H1 (cell line): ENCODE results near the gene SLC6A19. TPM values are rescaled to one million over a fixed set of nuclear protein-coding genes. Genes with fewer than 3 reads are reported as not detected.
A peak's percentile ranks its signal among the peaks of the same experiment; 100 is the strongest.

Experiments
- CTCF ChIA-PET: fragments of 300-600 bp; sonication (Branson Sonifier 250); formaldehyde crosslinking; loops from one replicate; lab custom pipeline; 2021; ENCODE audit not compliant: partially characterized antibody; lab: Charles Lee
- POLR2A ChIA-PET: fragments of 300-600 bp; sonication (Branson Sonifier 250); formaldehyde crosslinking; loops from one replicate; lab custom pipeline; 2021; ENCODE audit warnings: inconsistent platforms; ENCODE audit not compliant: partially characterized antibody; lab: Charles Lee
- DNase-seq, 2 experiments: peaks; one replicate each; pipeline versions ENCODE4 v3.0.0 to v3.0.0-alpha.2; 2010 to 2022; ENCODE audit warnings: low spot score in 2 of 2, low read depth in 1 of 2, mixed read lengths in 1 of 2
- FAIRE-seq: peaks from 2 replicates; lab custom pipeline; 2011; peaks lifted over from hg19 to GRCh38; lab: Jason Lieb, UNC
- H2AFZ ChIP-seq: 2 replicates; pipeline ENCODE4 v1.8.1; 2012; ENCODE audit warnings: low read length, inconsistent platforms
- H2AK5ac ChIP-seq: 2 replicates; pipeline ENCODE4 v1.6.1; 2013; ENCODE audit warnings: low read depth, low read length
- H2BK120ac ChIP-seq: replicated peaks from 2 replicates; pipeline ENCODE3; 2013; ENCODE audit warnings: low read depth, low read length, inconsistent platforms
- H2BK12ac ChIP-seq: 2 replicates; pipeline ENCODE4 v1.6.1; 2013; ENCODE audit warnings: low read depth, low read length
- H2BK15ac ChIP-seq: 2 replicates; pipeline ENCODE4 v1.6.1; 2013; ENCODE audit warnings: low read length
- H2BK20ac ChIP-seq: 2 replicates; pipeline ENCODE4 v1.6.1; 2013; ENCODE audit warnings: low read length
- H2BK5ac ChIP-seq: 2 replicates; pipeline ENCODE4 v1.6.1; 2013; ENCODE audit warnings: low read depth, low read length
- H3K14ac ChIP-seq: 2 replicates; pipeline ENCODE4 v1.6.1; 2013; ENCODE audit warnings: inconsistent platforms; ENCODE audit not compliant: insufficient read length
- H3K18ac ChIP-seq: 2 replicates; pipeline ENCODE4 v1.6.1; 2013; ENCODE audit warnings: low read length; ENCODE audit errors: extremely low read depth
- H3K23ac ChIP-seq: 2 replicates; pipeline ENCODE4 v1.6.1; 2013; ENCODE audit warnings: inconsistent platforms; ENCODE audit not compliant: insufficient read length
- H3K23me2 ChIP-seq: 2 replicates; pipeline ENCODE4 v1.6.1; 2013; ENCODE audit warnings: low read depth, low read length
- H3K27ac ChIP-seq: 2 replicates; pipeline ENCODE4 v1.6.1; 2011; ENCODE audit warnings: low read depth, low read length, inconsistent platforms
- H3K27me3 ChIP-seq, 4 experiments: replicated peaks in 1 of 4; 1 replicate in 1 of 4; 2 replicates in 3 of 4; pipeline versions ENCODE4 v1.6.1 to v1.8.1; 2011 to 2013; ENCODE audit warnings: low read length in 3 of 4, mild to moderate bottlenecking in 3 of 4, inconsistent platforms in 2 of 4, mixed read lengths in 2 of 4, moderate library complexity in 1 of 4; ENCODE audit not compliant: control insufficient read depth in 3 of 4, insufficient read depth in 3 of 4; ENCODE audit errors: extremely low read depth in 1 of 4
- H3K36me3 ChIP-seq, 4 experiments: 2 replicates each; pipeline versions ENCODE4 v1.6.1 to v1.8.1; 2011 to 2013; ENCODE audit warnings: mild to moderate bottlenecking in 4 of 4, low read length in 3 of 4, moderate library complexity in 2 of 4, control low read depth in 1 of 4, inconsistent platforms in 1 of 4; ENCODE audit not compliant: insufficient read depth in 4 of 4, control insufficient read depth in 2 of 4
- H3K4ac ChIP-seq: replicated peaks from 2 replicates; pipeline ENCODE3; 2013; ENCODE audit warnings: low read length, low read depth, mixed read lengths, inconsistent platforms; ENCODE audit not compliant: insufficient read length
- H3K4me1 ChIP-seq, 4 experiments: replicated peaks in 1 of 4; 1 replicate in 1 of 4; 2 replicates in 3 of 4; pipeline versions ENCODE4 v1.6.1 to v1.8.1; 2011 to 2013; ENCODE audit warnings: low read length in 3 of 4, inconsistent platforms in 2 of 4, mixed read lengths in 1 of 4; ENCODE audit not compliant: insufficient read depth in 4 of 4, control insufficient read depth in 3 of 4
- H3K4me2 ChIP-seq, 2 experiments: 2 replicates each; pipeline versions ENCODE4 v1.6.1 to v1.8.1; 2011 to 2013; ENCODE audit warnings: low read depth in 2 of 2, low read length in 2 of 2, control low read depth in 1 of 2, inconsistent platforms in 1 of 2, mild to moderate bottlenecking in 1 of 2; ENCODE audit not compliant: insufficient read depth in 1 of 2
- H3K4me3 ChIP-seq, 4 experiments: fragments of 200-600, 300-600 bp in 1 of 4; sonication (generic), shearing (Covaris generic), sonication (Bioruptor Twin) in 1 of 4; 2 replicates each; pipeline versions ENCODE4 v1.5.1 to v1.8.1; 2011 to 2016; ENCODE audit warnings: low read length in 4 of 4, low read depth in 3 of 4, control low read depth in 2 of 4, inconsistent platforms in 2 of 4, mild to moderate bottlenecking in 2 of 4, mixed read lengths in 1 of 4, moderate library complexity in 1 of 4; ENCODE audit not compliant: insufficient read depth in 2 of 4; ENCODE audit errors: extremely low read depth in 1 of 4
- H3K56ac ChIP-seq: replicated peaks from 2 replicates; pipeline ENCODE3; 2013; ENCODE audit warnings: low read depth, mild to moderate bottlenecking, mixed read lengths, low read length, inconsistent platforms; ENCODE audit not compliant: insufficient read length
- H3K79me1 ChIP-seq: 2 replicates; pipeline ENCODE4 v1.6.1; 2013; ENCODE audit warnings: low read depth, low read length, control low read depth
- H3K79me2 ChIP-seq, 2 experiments: 2 replicates each; pipeline versions ENCODE4 v1.6.1 to v1.8.1; 2012 to 2013; ENCODE audit warnings: low read length in 2 of 2, mild to moderate bottlenecking in 2 of 2, inconsistent platforms in 1 of 2; ENCODE audit not compliant: insufficient read depth in 2 of 2, control insufficient read depth in 1 of 2
- H3K9ac ChIP-seq, 4 experiments: replicated peaks in 1 of 4; 1 replicate in 1 of 4; 2 replicates in 3 of 4; pipeline versions ENCODE4 v1.6.1 to v1.8.1; 2011 to 2013; ENCODE audit warnings: low read depth in 3 of 4, low read length in 3 of 4, control low read depth in 2 of 4, mild to moderate bottlenecking in 2 of 4, moderate library complexity in 2 of 4, inconsistent platforms in 1 of 4; ENCODE audit errors: extremely low read depth in 1 of 4
- H3K9me3 ChIP-seq, 2 experiments: 2 replicates each; pipeline versions ENCODE4 v1.6.1 to v1.8.1; 2012 to 2013; ENCODE audit warnings: mild to moderate bottlenecking in 2 of 2, moderate library complexity in 2 of 2, control low read depth in 1 of 2, inconsistent platforms in 1 of 2, low read depth in 1 of 2, low read length in 1 of 2, mixed read lengths in 1 of 2; ENCODE audit not compliant: insufficient read depth in 2 of 2
- H4K20me1 ChIP-seq, 2 experiments: replicated peaks in 1 of 2; 2 replicates each; pipeline versions ENCODE3 to v1.8.1; 2011 to 2013; ENCODE audit warnings: inconsistent platforms in 2 of 2, low read length in 2 of 2, mild to moderate bottlenecking in 1 of 2; ENCODE audit not compliant: insufficient read depth in 2 of 2, control insufficient read depth in 1 of 2
- H4K5ac ChIP-seq: 2 replicates; pipeline ENCODE4 v1.6.1; 2013; ENCODE audit warnings: low read length, low read depth, mixed read lengths, inconsistent platforms; ENCODE audit not compliant: insufficient read length
- H4K8ac ChIP-seq: 2 replicates; pipeline ENCODE4 v1.8.0; 2013; ENCODE audit warnings: mild to moderate bottlenecking, moderate library complexity, low read length, inconsistent platforms; ENCODE audit not compliant: insufficient read depth; ENCODE audit errors: extremely low read depth
- H4K91ac ChIP-seq: replicated peaks from 2 replicates; pipeline ENCODE3; 2013; ENCODE audit warnings: low read length, mixed read lengths, inconsistent platforms; ENCODE audit not compliant: insufficient read length
- GABPA ChIP-seq: IDR thresholded peaks from 2 replicates; pipeline ENCODE4 v1.6.1; 2011; ENCODE audit warnings: mild to moderate bottlenecking, low read length, moderate library complexity, borderline replicate concordance; ENCODE audit not compliant: insufficient read depth
- JUND ChIP-seq: IDR thresholded peaks from 2 replicates; pipeline ENCODE4 v1.6.1; 2011; ENCODE audit warnings: mild to moderate bottlenecking, improper control_type of control experiment, low read length
- KDM1A ChIP-seq: fragments of 200-600, 300-600 bp; sonication (generic); IDR thresholded peaks from 2 replicates; pipeline ENCODE4 v1.7.1; 2016; ENCODE audit warnings: mild to moderate bottlenecking, low read length, borderline replicate concordance
- NANOG ChIP-seq: IDR thresholded peaks from 2 replicates; pipeline ENCODE4 v1.6.1; 2011; ENCODE audit warnings: low read length, low read depth, mild to moderate bottlenecking, inconsistent platforms; ENCODE audit not compliant: insufficient read depth, poor library complexity, severe bottlenecking
- RFX5 ChIP-seq: IDR thresholded peaks from 2 replicates; pipeline ENCODE4 v1.6.1; 2011; ENCODE audit warnings: low read depth, low read length, improper control_type of control experiment, borderline replicate concordance
- SRF ChIP-seq: IDR thresholded peaks from 2 replicates; pipeline ENCODE4 v1.6.1; 2011; ENCODE audit warnings: mild to moderate bottlenecking, low read depth, low read length, moderate library complexity
- TAF7 ChIP-seq: optimal IDR thresholded peaks from 2 replicates; pipeline ENCODE3; 2011; ENCODE audit warnings: low read depth, mild to moderate bottlenecking, inconsistent platforms, low read length, moderate library complexity, borderline replicate concordance
- TEAD4 ChIP-seq: IDR thresholded peaks from 2 replicates; pipeline ENCODE4 v1.6.1; 2012; ENCODE audit warnings: low read depth, low read length, inconsistent platforms, mixed read lengths
- USF2 ChIP-seq: IDR thresholded peaks from 2 replicates; pipeline ENCODE4 v1.6.1; 2011; ENCODE audit warnings: low read length, improper control_type of control experiment
- WGBS, 2 experiments: shearing (Covaris generic) in 1 of 2; methylation state at CpG; one replicate each; pipeline versions ENCODE4 v1.1.6 to v1.1.7; 2013 to 2015; ENCODE audit warnings: low lambda C conversion rate in 2 of 2, mixed read lengths in 2 of 2, inconsistent platforms in 1 of 2, low coverage in 1 of 2, missing lambda C conversion rate in 1 of 2; ENCODE audit not compliant: insufficient replicate concordance in 2 of 2, insufficient coverage in 1 of 2, insufficient read length in 1 of 2; ENCODE audit errors: extremely low coverage in 1 of 2, missing lambda C conversion rate in 1 of 2; 5-methylcytosine and 5-hydroxymethylcytosine counted together
- polyA plus RNA-seq, 7 experiments: library from polyadenylated mRNA; depleted of rRNA in 3 of 7; stranded (reverse) in 5 of 7; unstranded in 2 of 7; fragments of >200 nt in 5 of 7; fragments of 200-250 nt in 2 of 7; gene quantifications; 1 replicate in 5 of 7; 2 replicates in 1 of 7; 4 replicates in 1 of 7; pipeline versions ENCODE4 v1.2.1 to v1.2.3, GENCODE V29; 2011 to 2013; ENCODE audit warnings: missing spikeins in 2 of 7, mixed read lengths in 2 of 7
- total RNA-seq: library from RNA; stranded (reverse); fragmentation: NEBNext Ultra II Directional; extraction: Animal tissue kit (Norgen Biotek cat#: 25700); gene quantifications from 2 replicates; pipeline ENCODE4 v1.2.1, GENCODE V29; 2021

The SLC6A19 gene
- total and polyA plus RNA-seq, 2 of the 8 experiments (the other 6 are each of a cell fraction or from before 2014, with no cell fraction given): 0.02 TPM; not detected in 1

- Histone ChIP-seq H3K23me2 (no peaks in the 10 kb centered on the region), H3K18ac (no peak overlapping the region), H3K27me3 (no peaks in the 10 kb centered on the region), H2BK12ac (no peak overlapping the region), H2BK20ac (no peak overlapping the region), H3K27ac (no peak overlapping the region), H4K5ac (no peak overlapping the region), H3K36me3 (peaks cover 2 to 61% (median 14%) of the 10 kb centered on the region in 4 experiments; a peak in 6 of 8 replicates), H3K4ac (no peak overlapping the region), H2BK15ac (no peak overlapping the region), H3K4me3 (no peak overlapping the region), H3K4me1 (no peaks in the 10 kb centered on the region)
- CTCF ChIA-PET: no interaction called here
- TF ChIP-seq NANOG: no peak
- TF ChIP-seq GABPA: no peak
- TF ChIP-seq KDM1A: no peak
- TF ChIP-seq RFX5: no peak
- no peak for TF ChIP-seq JUND
- no peak for TF ChIP-seq TAF7
- no peak for TF ChIP-seq SRF
- TF ChIP-seq USF2: no peak
- TF ChIP-seq TEAD4: no peak
- TF ChIP-seq, all 59 proteins: peak for 0
- DNase-seq: no peak
- H3K79me2 ChIP-seq: no peaks in the 10 kb centered on the region
- POLR2A ChIA-PET: no interaction called here
- H4K91ac ChIP-seq: no peak overlapping the region
- no peak overlapping the region for H2AK5ac ChIP-seq
- H4K8ac ChIP-seq: peak overlapping the region; percentile 51; the same call in 1 of the 2 replicates
- H3K9ac ChIP-seq: no peak overlapping the region
- no peaks in the 10 kb centered on the region for H3K79me1 ChIP-seq
- no peak overlapping the region for H2BK5ac ChIP-seq
- WGBS, 2 experiments: 92% methylated on average over 40 of the region's 40 CpGs; no CpG with 5 or more reads in 1 of the 2 experiments
- H3K56ac ChIP-seq: no peak overlapping the region
- no peak overlapping the region for H2BK120ac ChIP-seq
- no peak overlapping the region for H2AFZ ChIP-seq
- no peak overlapping the region for H3K23ac ChIP-seq
- no peak overlapping the region for H3K14ac ChIP-seq
- peaks cover 25 to 47% of the 10 kb centered on the region in 2 experiments for H3K9me3 ChIP-seq
- no peaks in the 10 kb centered on the region for H4K20me1 ChIP-seq
- H3K4me2 ChIP-seq: no peak overlapping the region
- FAIRE-seq: no peak
Observed at GRCh38 chr5:1265461-1266455, 64.4 kb downstream of the SLC6A19 start.
